Stomach (tissue), 4 donors: ENCODE results near the gene PCDHB10.

ENCODE experiments used
- CTCF ChIP-seq, 7 experiments: fragments of 450-650 bp in 4 of 7; fragments of 200-600 bp in 3 of 7; sonication (generic) in 3 of 7; IDR thresholded peaks; one replicate each; pipeline ENCODE4 v1.5.1; 2016 to 2019; ENCODE audit warnings: antibody characterized with exemption in 7 of 7, control low read depth in 2 of 7, mild to moderate bottlenecking in 1 of 7
- POLR2A ChIP-seq, 4 donors: fragments of 450-650 bp; IDR thresholded peaks; one replicate each; pipeline ENCODE4 v1.6.1; 2016; ENCODE audit warnings: antibody characterized with exemption in 4 of 4, control low read depth in 2 of 4, mild to moderate bottlenecking in 1 of 4, moderate library complexity in 1 of 4

GRCh38 chr5:141208478-141208877 lies 16.3 kb downstream of the PCDHB10 start, which contains the start of gene PCDHB12:
- no peak for TF ChIP-seq CTCF (IDR thresholded peaks at IDR 0.05)
- TF ChIP-seq POLR2A (IDR thresholded peaks at IDR 0.05) = no peak
